ENCODE results near the gene MMP24. TPM values are rescaled to one million over a fixed set of nuclear protein-coding genes. Genes with fewer than 3 reads are reported as not detected.

The MMP24 gene
- total RNA-seq, 2 experiments from 2014 or later, result not detected

GRCh38 chr20:35277531-35278395 lies 51.3 kb downstream of the MMP24 start, which contains the start of gene MMP24OS:
TSS of gene MMP24OS (minus strand) at chr20:35278122. CDS start at chr20:35277929, 193 bp downstream.
- POLR2A ChIA-PET, result interaction anchor here (0.6 to 1.2 kb wide), 3 partner anchors 11 to 326 kb away, joined by 3 read pairs; no protein-coding TSS in a partner anchor
- Histone ChIP-seq H3K4me1 (ENCODE audit: insufficient read depth, low read length, poor library complexity, severe bottlenecking) (peaks cover 16% of the 10 kb centered on the region), H3K4me2 (ENCODE audit: low read length) (peak within 1 kb of the TSS; percentile 99), H3K79me2 (ENCODE audit: insufficient read depth, low read depth, low read length) (peaks cover 20% of the 10 kb centered on the region), H3K9me3 (ENCODE audit: low read length) (no peaks in the 10 kb centered on the region), H3K4me3 (ENCODE audit: low read depth, low read length, poor library complexity, severe bottlenecking) (peak within 1 kb of the TSS; percentile 77), H2AFZ (ENCODE audit: low read length) (peak within 1 kb of the TSS; percentile 34; the same call in 1 of the 2 replicates), H3K36me3 (ENCODE audit: insufficient read depth, low read length) (peaks cover 58% of the 10 kb centered on the region), H3K27ac (ENCODE audit: low read depth, low read length, poor library complexity, severe bottlenecking) (peak within 1 kb of the TSS; percentile 72), H4K20me1 (ENCODE audit: insufficient read depth, low read length) (no peaks in the 10 kb centered on the region), H3K9me2 (ENCODE audit: insufficient read depth, low read length) (no peaks in the 10 kb centered on the region)
- peak; percentile 93 for DNase-seq (ENCODE audit: low spot score)
- no TSS peak for BruUV-seq (replicated peaks)
- CTCF ChIA-PET (ENCODE audit: unreplicated experiment), result interaction anchor here (0.5 to 0.6 kb wide), 2 partner anchors 322 to 465 kb away, joined by 3 to 5 read pairs; no protein-coding TSS in a partner anchor
- TF ChIP-seq CTCF (conservative IDR thresholded peaks at IDR 0.05; ENCODE audit: low read length) (peak; percentile 52), EZH2phosphoT487 (IDR thresholded peaks at IDR 0.05; ENCODE audit: borderline replicate concordance, low read depth, low read length) (no peak)
- intact Hi-C loops (cut with micrococcal nuclease; ENCODE audit: unreplicated experiment), result loop anchor here (10.0 kb wide), 1 partner anchor 403 kb away; the partner anchor contains the start of genes ACSS2 and GGT7

GRCh38 chr20:35279040-35279439 lies 52.5 kb downstream of the MMP24 start:
- intact Hi-C loops (cut with micrococcal nuclease; ENCODE audit: unreplicated experiment), result loop anchor here (10.0 kb wide), 1 partner anchor 404 kb away; the partner anchor contains the start of genes ACSS2 and GGT7
- Histone ChIP-seq H3K9me2 (ENCODE audit: insufficient read depth, low read length) (no peaks in the 10 kb centered on the region), H3K79me2 (ENCODE audit: insufficient read depth, low read depth, low read length) (peaks cover 33% of the 10 kb centered on the region), H4K20me1 (ENCODE audit: insufficient read depth, low read length) (no peaks in the 10 kb centered on the region), H3K9me3 (ENCODE audit: low read length) (no peaks in the 10 kb centered on the region), H3K4me3 (ENCODE audit: low read depth, low read length, poor library complexity, severe bottlenecking) (no peak overlapping the region), H3K27ac (ENCODE audit: low read depth, low read length, poor library complexity, severe bottlenecking) (no peak overlapping the region), H2AFZ (ENCODE audit: low read length) (no peak overlapping the region), H3K36me3 (ENCODE audit: insufficient read depth, low read length) (peaks cover 64% of the 10 kb centered on the region), H3K4me1 (ENCODE audit: insufficient read depth, low read length, poor library complexity, severe bottlenecking) (peaks cover 24% of the 10 kb centered on the region), H3K4me2 (ENCODE audit: low read length) (no peak overlapping the region)
- no peak for TF ChIP-seq CTCF (conservative IDR thresholded peaks at IDR 0.05; ENCODE audit: low read length)
- no peak for TF ChIP-seq EZH2phosphoT487 (IDR thresholded peaks at IDR 0.05; ENCODE audit: borderline replicate concordance, low read depth, low read length)
- no TSS peak for BruUV-seq (replicated peaks)
- no peak for DNase-seq (ENCODE audit: low spot score)
- ChIA-PET CTCF (ENCODE audit: unreplicated experiment) (no interaction called here), POLR2A (no interaction called here)
